Sciatic nerve (tissue), 2 donors: ENCODE results near the gene LRFN5. TPM values are rescaled to one million over a fixed set of nuclear protein-coding genes. Genes with fewer than 3 reads are reported as not detected.
"Not testable (repeated sequence)": the region's sequence is repeated elsewhere in the genome, so short reads cannot be mapped to it uniquely, and the experiment has no call there.

Experiments used
- ATAC-seq: fragments of 200-7000 bp; cut with Tn5 transposase; one replicate; pipeline ENCODE4 v1.9.1; 2020; ENCODE audit warnings: mild to moderate bottlenecking, moderate library complexity
- DNase-seq: peaks from one replicate; pipeline ENCODE4 v3.0.0-alpha.2; 2020; ENCODE audit warnings: low spot score
- intact Hi-C: fragments of 100-400 bp; cut with DNase I; formaldehyde crosslinking; loops from one replicate; pipeline ENCODE4 v1.14.2; 2022
- total RNA-seq: library from RNA; stranded (reverse); fragmentation: NEBNext Ultra II Directional; extraction: Animal tissue kit (Norgen Biotek cat#: 25700); gene quantifications from one replicate; pipeline ENCODE4 v1.2.1, GENCODE V29; 2021
- donor health status: DM: no; HTN: no; CAD: no.
- donor health status: DM: no; HTN: no; CAD: no.

The LRFN5 gene
- total RNA-seq, 1 donor from 2014 or later = 10.9 TPM

GRCh38 chr14:41629876-41630275, 23.2 kb downstream of the LRFN5 start:
- ATAC-seq = no peak
- intact Hi-C loops = no loop called here

GRCh38 chr14:41634286-41634685, 27.6 kb downstream of the LRFN5 start:
- no peak for DNase-seq
- intact Hi-C loops = no loop called here
- ATAC-seq = no peak

More at GRCh38 chr14:41629876-41630275, 23.2 kb downstream of the LRFN5 start:
- DNase-seq = no peak

- intact Hi-C loops = no loop called here
- DNase-seq (no peak), ATAC-seq (no peak)
These were observed 30.1 kb downstream of the LRFN5 start for GRCh38 chr14:41636492-41637392.

- intact Hi-C loops = no loop called here
- DNase-seq (no peak), ATAC-seq (no peak)
These were observed 35.0 kb downstream of the LRFN5 start for GRCh38 chr14:41641690-41642089.

- intact Hi-C loops = no loop called here
- ATAC-seq (no peak), DNase-seq (no peak)
These were observed 35.7 kb downstream of the LRFN5 start for GRCh38 chr14:41642367-41642766.

- intact Hi-C loops = no loop called here
- ATAC-seq = no peak
- DNase-seq = no peak
These were observed 36.1 kb downstream of the LRFN5 start for GRCh38 chr14:41642789-41643188.

DNA sequence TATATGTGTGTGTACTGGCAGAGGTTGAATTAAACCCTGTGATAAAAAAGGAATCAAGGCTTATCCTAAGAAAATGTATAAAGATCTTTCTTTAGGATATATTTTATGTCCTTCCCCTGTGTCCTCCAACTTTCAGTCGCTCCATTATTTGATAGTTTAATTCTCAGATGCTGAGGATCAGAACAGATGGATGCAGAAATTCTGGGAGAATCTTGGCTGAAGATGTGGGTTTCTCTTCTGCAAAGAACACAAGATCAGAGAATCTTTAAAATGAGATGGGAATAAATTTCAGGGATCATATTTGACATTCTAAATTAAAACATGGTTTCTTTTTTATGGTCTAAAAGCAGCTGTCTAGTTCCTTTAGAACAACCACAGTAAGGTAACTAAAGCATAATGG, 37.9 kb downstream of the LRFN5 start:
- no peak for ATAC-seq
- intact Hi-C loops = no loop called here
- DNase-seq = no peak

GRCh38 chr14:41650802-41651201, 44.1 kb downstream of the LRFN5 start:
- no peak for DNase-seq
- intact Hi-C loops = no loop called here
- no peak for ATAC-seq

- DNase-seq = no peak
- intact Hi-C loops = no loop called here
- no peak for ATAC-seq
These were observed 47.5 kb downstream of the LRFN5 start for GRCh38 chr14:41654196-41654595.

DNA sequence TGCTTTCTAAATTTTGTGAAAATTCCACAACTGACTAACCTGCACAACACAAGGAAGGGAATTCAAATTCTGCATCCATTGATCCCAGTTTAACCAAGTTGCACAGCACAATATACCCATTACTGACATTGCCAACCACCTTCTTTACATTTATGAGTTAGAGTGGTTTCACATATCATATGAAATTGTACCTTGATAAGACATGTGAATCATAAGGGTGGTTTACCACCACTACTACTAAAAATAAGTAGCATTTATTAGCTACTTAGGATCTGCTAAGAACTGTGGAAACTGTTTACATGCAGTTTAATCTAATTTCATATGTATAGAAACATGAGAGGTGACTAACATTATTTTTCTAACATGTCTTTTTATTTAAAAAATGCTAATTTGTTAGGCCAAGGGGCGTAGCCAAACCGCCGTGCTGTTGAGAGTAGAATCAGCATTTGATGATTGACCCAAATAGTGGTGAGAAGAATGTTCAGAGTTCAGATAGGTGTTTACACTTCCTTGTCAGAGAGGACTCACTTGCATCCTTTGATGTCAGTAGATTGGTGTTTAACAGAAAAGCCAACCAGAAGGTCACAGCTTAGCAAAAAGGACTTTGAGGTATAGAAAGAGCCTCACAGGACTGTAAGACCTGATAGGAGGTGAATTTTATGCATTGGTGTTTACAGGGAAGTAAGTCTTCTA, 56.2 kb downstream of the LRFN5 start:
- no peak for DNase-seq
- intact Hi-C loops = no loop called here
- ATAC-seq = no peak

GRCh38 chr14:41663473-41663850, 56.8 kb downstream of the LRFN5 start:
- ATAC-seq = no peak
- DNase-seq = no peak
- intact Hi-C loops = no loop called here

GRCh38 chr14:41666301-41666700, 59.6 kb downstream of the LRFN5 start:
- intact Hi-C loops = no loop called here
- no peak for DNase-seq
- no peak for ATAC-seq

GRCh38 chr14:41668356-41668755, 61.7 kb downstream of the LRFN5 start:
- ATAC-seq (peak; percentile 49), DNase-seq (no peak)
- intact Hi-C loops = no loop called here

- intact Hi-C loops = not testable (repeated sequence)
These were observed 66.9 kb downstream of the LRFN5 start for GRCh38 chr14:41673601-41674000.

DNA sequence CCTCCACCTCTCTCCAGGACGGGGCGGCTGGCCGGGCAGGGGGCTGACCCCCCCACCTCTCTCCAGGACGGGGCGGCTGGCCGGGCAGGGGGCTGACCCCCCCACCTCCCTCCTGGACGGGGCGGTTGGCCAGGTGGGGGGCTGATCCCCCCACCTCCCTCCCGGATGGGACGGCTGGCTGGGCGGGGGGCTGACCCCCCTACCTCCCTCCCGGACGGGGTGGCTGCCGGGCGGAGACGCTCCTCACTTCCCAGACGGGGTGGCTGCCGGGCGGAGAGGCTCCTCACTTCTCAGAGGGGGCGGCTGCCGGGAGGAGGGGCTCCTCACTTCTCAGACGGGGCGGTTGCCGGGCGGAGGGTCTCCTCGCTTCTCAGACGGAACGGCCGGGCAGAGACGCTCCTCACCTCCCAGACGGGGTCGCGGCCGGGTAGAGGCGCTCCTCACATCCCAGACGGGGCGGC, 67.9 kb downstream of the LRFN5 start:
- DNase-seq, ATAC-seq, intact Hi-C loops: not testable (repeated sequence)

More at GRCh38 chr14:41673601-41674000, 66.9 kb downstream of the LRFN5 start:
- DNase-seq, ATAC-seq: not testable (repeated sequence)

- intact Hi-C loops = loop anchor here (10.0 kb wide), 1 partner anchor 1625 kb away; no protein-coding TSS in a partner anchor
- DNase-seq = no peak
- ATAC-seq = no peak
These were observed 92.8 kb downstream of the LRFN5 start for GRCh38 chr14:41699486-41699885.

- ATAC-seq = no peak
- intact Hi-C loops = no loop called here
- DNase-seq = no peak
These were observed 111.9 kb downstream of the LRFN5 start for GRCh38 chr14:41718477-41719166.

DNA sequence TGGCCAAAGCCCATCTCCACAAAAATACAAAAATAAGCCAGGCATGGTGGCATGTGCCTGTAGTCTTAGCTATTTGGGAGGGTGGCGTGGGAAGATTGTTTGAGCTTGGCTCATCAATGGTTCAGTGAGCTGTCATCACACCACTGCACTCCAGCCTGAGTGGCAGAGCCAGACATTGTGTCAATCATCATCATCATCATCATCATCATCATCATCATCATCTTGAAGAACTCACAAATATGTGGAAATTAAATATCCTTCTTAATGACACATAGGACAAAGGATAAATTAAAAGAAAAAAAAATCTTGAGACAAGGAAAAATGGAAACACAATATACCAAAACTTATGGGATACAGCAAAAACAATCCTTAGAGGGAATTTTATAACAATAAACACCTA, 132.5 kb downstream of the LRFN5 start:
- no peak for DNase-seq
- ATAC-seq = no peak
- intact Hi-C loops = no loop called here

DNA sequence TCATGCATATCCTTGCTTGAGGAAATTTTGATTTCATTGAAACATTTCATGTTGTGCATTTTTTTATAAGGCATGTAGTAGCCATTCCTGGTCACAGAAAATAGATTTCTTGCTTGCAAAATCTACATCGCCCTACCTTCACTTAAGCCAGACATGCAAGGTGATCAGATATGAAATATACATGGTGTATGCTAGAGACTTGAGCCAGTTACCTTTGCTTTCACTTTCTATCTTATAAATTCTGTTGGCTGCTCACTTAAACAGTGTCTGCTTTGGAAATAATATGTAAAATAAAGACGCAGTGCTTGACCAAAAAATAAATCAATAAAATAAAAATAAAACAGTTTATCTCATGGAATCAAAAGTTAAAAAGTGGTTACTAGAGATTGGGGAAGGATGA, 136.5 kb downstream of the LRFN5 start:
- intact Hi-C loops = no loop called here

DNA sequence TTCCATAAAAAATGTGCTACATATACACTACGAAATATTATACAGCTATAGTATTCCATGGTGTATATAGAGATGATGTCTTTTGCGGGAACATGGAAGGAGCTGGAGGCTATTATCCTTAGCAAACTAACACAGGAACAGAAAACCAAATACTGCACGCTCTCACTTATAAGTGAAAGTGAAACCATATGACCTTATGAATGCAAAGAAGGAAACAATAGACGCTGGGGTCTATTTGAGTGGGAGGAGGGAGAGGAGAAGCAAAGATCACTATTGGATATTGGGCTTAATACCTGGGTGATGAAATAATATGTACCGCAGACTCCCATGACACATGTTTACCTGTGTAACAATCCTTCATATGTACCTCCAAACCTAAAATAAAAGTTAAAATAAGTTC, 142.8 kb downstream of the LRFN5 start:
- intact Hi-C loops = no loop called here
- DNase-seq (no peak), ATAC-seq (peak; percentile 65)

More for the DNA sequence above, 136.5 kb downstream of the LRFN5 start:
- no peak for DNase-seq
- ATAC-seq = no peak
